Naive thymus-derived CD4-positive, alpha-beta T cell (primary cell): ENCODE data around the gene ITSN2. TPM values are rescaled to one million over a fixed set of nuclear protein-coding genes. Genes with fewer than 3 reads are reported as not detected.

Source experiments
- ATAC-seq: fragments of 150-1000 bp; cut with Tn5 transposase; 2 replicates; pipeline ENCODE4 v1.10.0; 2021; ENCODE audit warnings: mild to moderate bottlenecking, moderate library complexity
- CTCF ChIA-PET: fragments of 350-600 bp; sonication (Branson Sonifier 250); formaldehyde crosslinking; loops from one replicate; lab custom pipeline; 2021; ENCODE audit warnings: antibody characterized with exemption; lab: Charles Lee
- POLR2A ChIA-PET: fragments of 350-600 bp; sonication (Branson Sonifier 250); formaldehyde crosslinking; loops from one replicate; lab custom pipeline; 2021; ENCODE audit warnings: antibody characterized with exemption, inconsistent platforms; lab: Charles Lee
- DNase-seq, 9 donors: peaks; one replicate each; pipeline versions ENCODE4 v3.0.0 to v3.0.0-alpha.2; 2020 to 2022; ENCODE audit warnings: mixed read lengths in 1 of 9
- H3K27ac ChIP-seq: one replicate; pipeline ENCODE4 v1.7.0; 2013; ENCODE audit warnings: mild to moderate bottlenecking, low read depth, low read length, moderate library complexity
- H3K27me3 ChIP-seq, 2 donors: one replicate each; pipeline ENCODE4 v1.7.0; 2013; ENCODE audit warnings: low read length in 2 of 2, mild to moderate bottlenecking in 2 of 2, moderate library complexity in 2 of 2; ENCODE audit not compliant: control insufficient read depth in 2 of 2, insufficient read depth in 2 of 2
- H3K36me3 ChIP-seq, 3 experiments: 1 replicate in 2 of 3; 2 replicates in 1 of 3; pipeline ENCODE4 v1.7.0; 2013; ENCODE audit warnings: low read length in 3 of 3, mild to moderate bottlenecking in 3 of 3, moderate library complexity in 1 of 3; ENCODE audit not compliant: insufficient read depth in 3 of 3, control insufficient read depth in 2 of 3
- H3K4me1 ChIP-seq, 2 donors: one replicate each; pipeline ENCODE4 v1.7.0; 2013; ENCODE audit warnings: low read length in 2 of 2, mild to moderate bottlenecking in 2 of 2, moderate library complexity in 1 of 2; ENCODE audit not compliant: control insufficient read depth in 2 of 2, insufficient read depth in 2 of 2
- H3K4me3 ChIP-seq: 2 replicates; pipeline ENCODE4 v1.7.0; 2013; ENCODE audit warnings: mild to moderate bottlenecking, low read length
- H3K9me3 ChIP-seq, 3 experiments: 1 replicate in 2 of 3; 2 replicates in 1 of 3; pipeline ENCODE4 v1.7.0; 2013; ENCODE audit warnings: low read length in 3 of 3; ENCODE audit not compliant: control insufficient read depth in 2 of 3
- H3K27ac Mint-ChIP-seq, 9 donors: one replicate each; pipeline ENCODE4 v1.8.0; 2020 to 2022; ENCODE audit warnings: mixed read lengths in 9 of 9, mild to moderate bottlenecking in 8 of 9, moderate library complexity in 5 of 9, inconsistent platforms in 2 of 9
- H3K27me3 Mint-ChIP-seq, 5 donors: one replicate each; pipeline ENCODE4 v1.8.0; 2021 to 2022; ENCODE audit warnings: mixed read lengths in 5 of 5, mild to moderate bottlenecking in 1 of 5
- H3K36me3 Mint-ChIP-seq, 5 donors: one replicate each; pipeline ENCODE4 v1.8.0; 2020 to 2022; ENCODE audit warnings: mixed read lengths in 5 of 5, mild to moderate bottlenecking in 3 of 5, inconsistent platforms in 1 of 5
- H3K4me1 Mint-ChIP-seq, 7 donors: one replicate each; pipeline ENCODE4 v1.8.0; 2020 to 2022; ENCODE audit warnings: mixed read lengths in 7 of 7, mild to moderate bottlenecking in 3 of 7, inconsistent platforms in 1 of 7
- H3K4me3 Mint-ChIP-seq, 10 donors: one replicate each; pipeline ENCODE4 v1.8.0; 2020 to 2022; ENCODE audit warnings: mild to moderate bottlenecking in 10 of 10, mixed read lengths in 10 of 10, moderate library complexity in 6 of 10, inconsistent platforms in 2 of 10
- H3K9me3 Mint-ChIP-seq, 11 donors: one replicate each; pipeline ENCODE4 v1.8.0; 2020 to 2022; ENCODE audit warnings: mixed read lengths in 11 of 11, mild to moderate bottlenecking in 4 of 11, inconsistent platforms in 1 of 11, moderate library complexity in 1 of 11
- intact Hi-C, 2 donors: fragments of 100-400 bp; cut with micrococcal nuclease; formaldehyde crosslinking; loops; one replicate each; pipeline ENCODE4 v1.15.1; 2023
- polyA plus RNA-seq, 2 donors: library from polyadenylated mRNA; unstranded; fragments of 300-500 nt; fragmentation: Illumina TruSeq; gene quantifications; one replicate each; pipeline ENCODE4 v1.2.3, GENCODE V29; 2021
- total RNA-seq, 6 experiments: library from RNA in 5 of 6; stranded (reverse) in 5 of 6; gene quantifications; 1 replicate in 5 of 6; 2 replicates in 1 of 6; pipeline ENCODE4 v1.2.3 and lab custom pipeline; 2021 to 2026

ITSN2 gene
- total and polyA plus RNA-seq, 7 experiments from 2014 or later, result 53.0 to 133 (median 91.5) TPM

DNA sequence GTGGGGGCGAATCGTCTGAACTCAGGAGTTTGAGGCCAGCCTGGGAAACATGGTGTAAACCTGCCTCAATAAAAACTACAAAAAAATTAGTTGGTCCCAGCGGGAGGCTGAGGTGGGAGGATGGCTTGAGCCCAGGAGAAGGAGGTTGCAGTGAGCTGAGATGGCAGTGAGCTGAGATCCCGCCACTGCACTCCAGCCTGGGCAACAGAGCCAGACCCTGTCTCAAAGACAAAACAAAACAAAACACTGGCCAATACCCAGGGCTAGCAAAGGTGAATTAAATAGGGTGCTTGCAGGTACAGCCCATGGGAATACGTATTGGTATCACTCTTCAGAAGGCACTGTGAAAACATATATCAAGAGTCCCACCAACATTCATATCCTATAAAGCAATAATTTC lies 7.0 kb downstream of the ITSN2 start:
- no peak overlapping the region for H3K27ac Mint-ChIP-seq
- peak overlapping the region in 4 of 10 donors; percentile 16 to 66 (median 28) for H3K4me3 Mint-ChIP-seq

DNA sequence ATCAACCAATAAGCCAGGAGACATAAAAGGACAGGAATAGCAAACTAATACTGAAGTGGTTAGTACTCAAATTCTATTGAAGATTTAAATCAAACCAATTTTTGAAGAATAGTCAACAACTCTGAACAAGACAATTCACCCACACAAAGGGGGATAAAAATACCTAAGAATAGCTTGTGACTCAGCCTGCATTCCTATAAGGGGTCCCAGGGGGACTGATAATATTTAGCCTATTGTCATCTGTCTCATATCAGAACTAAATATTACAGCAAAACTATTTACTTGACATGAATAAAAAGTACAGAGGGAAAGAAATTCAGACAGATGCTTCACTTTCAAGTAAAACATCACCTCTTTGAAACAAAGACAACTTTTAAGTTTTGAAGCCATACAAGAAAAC lies 7.7 kb downstream of the ITSN2 start:
- intact Hi-C loops, result loop anchor here in 1 of 2 donors (10.0 kb wide), 1 partner anchor 48 kb away; no protein-coding TSS in a partner anchor
- no peaks in the 10 kb centered on the region for H3K27me3 ChIP-seq
- H3K4me3 ChIP-seq, result no peak overlapping the region
- DNase-seq, result no peak
- POLR2A ChIA-PET, result no interaction called here
- CTCF ChIA-PET, result no interaction called here
- Mint-ChIP-seq H3K4me1 (peaks cover 31 to 88% (median 76%) of the 10 kb centered on the region in 7 donors), H3K27ac (no peak overlapping the region), H3K27me3 (no peaks in the 10 kb centered on the region), H3K4me3 (peak overlapping the region in 7 of 10 donors; percentile 10 to 66 (median 28)), H3K36me3 (peaks cover 0 to 7% (median 5%) of the 10 kb centered on the region in 5 donors), H3K9me3 (peaks cover 0 to 3% (median 0%) of the 10 kb centered on the region in 11 donors)
- peaks cover 43 to 49% of the 10 kb centered on the region in 2 donors for H3K4me1 ChIP-seq
- no peak overlapping the region for H3K27ac ChIP-seq
- ATAC-seq, result no peak
- H3K36me3 ChIP-seq, result no peaks in the 10 kb centered on the region
- no peaks in the 10 kb centered on the region for H3K9me3 ChIP-seq

More for the DNA sequence above, 7.0 kb downstream of the ITSN2 start:
- Mint-ChIP-seq H3K27me3 (no peaks in the 10 kb centered on the region), H3K4me1 (peaks cover 37 to 91% (median 80%) of the 10 kb centered on the region in 7 donors), H3K9me3 (peaks cover 0 to 3% (median 0%) of the 10 kb centered on the region in 11 donors), H3K36me3 (peaks cover 0 to 12% (median 5%) of the 10 kb centered on the region in 5 donors)
- Histone ChIP-seq H3K27ac (no peak overlapping the region), H3K36me3 (no peaks in the 10 kb centered on the region), H3K9me3 (no peaks in the 10 kb centered on the region), H3K4me3 (no peak overlapping the region), H3K4me1 (peaks cover 43 to 53% of the 10 kb centered on the region in 2 donors), H3K27me3 (no peaks in the 10 kb centered on the region)
- POLR2A ChIA-PET, result no interaction called here
- DNase-seq, result no peak
- ATAC-seq, result no peak
- intact Hi-C loops, result loop anchor here in 1 of 2 donors (10.0 kb wide), 1 partner anchor 49 kb away; no protein-coding TSS in a partner anchor
- CTCF ChIA-PET, result no interaction called here

DNA sequence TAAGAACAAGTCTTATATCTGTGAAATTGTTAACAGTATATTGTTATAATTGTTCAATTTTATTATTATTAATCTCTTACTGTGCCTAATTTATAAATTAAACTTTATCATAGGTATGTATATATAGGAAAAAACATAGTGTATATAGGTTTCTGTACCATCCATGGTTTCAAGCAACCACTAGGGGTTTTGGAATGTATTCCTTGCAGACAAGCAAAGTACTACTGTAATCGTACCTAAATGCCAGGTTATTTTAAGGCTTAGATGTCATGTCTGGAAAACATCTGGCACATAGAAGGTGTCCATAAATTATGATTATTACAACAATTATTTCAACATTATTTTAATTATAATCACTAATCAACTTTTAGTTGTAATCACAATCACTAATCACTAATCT lies 8.4 kb downstream of the ITSN2 start:
- H3K4me1 Mint-ChIP-seq, result peaks cover 27 to 87% (median 72%) of the 10 kb centered on the region in 7 donors
- H3K27me3 ChIP-seq, result no peaks in the 10 kb centered on the region
- DNase-seq, result no peak
- POLR2A ChIA-PET, result no interaction called here
- H3K27ac ChIP-seq, result no peak overlapping the region
- H3K36me3 ChIP-seq, result no peaks in the 10 kb centered on the region
- no peaks in the 10 kb centered on the region for H3K9me3 ChIP-seq
- intact Hi-C loops, result loop anchor here in 1 of 2 donors (10.0 kb wide), 1 partner anchor 47 kb away; no protein-coding TSS in a partner anchor
- H3K36me3 Mint-ChIP-seq, result peaks cover 0 to 4% (median 2%) of the 10 kb centered on the region in 5 donors
- ATAC-seq, result no peak
- H3K9me3 Mint-ChIP-seq, result peaks cover 0 to 4% (median 0%) of the 10 kb centered on the region in 11 donors
- no peak overlapping the region for H3K27ac Mint-ChIP-seq
- H3K4me1 ChIP-seq, result peaks cover 43 to 54% of the 10 kb centered on the region in 2 donors
- CTCF ChIA-PET, result no interaction called here
- H3K27me3 Mint-ChIP-seq, result no peaks in the 10 kb centered on the region
- H3K4me3 ChIP-seq, result no peak overlapping the region
- peak overlapping the region in 2 of 10 donors; percentile 13 to 52 for H3K4me3 Mint-ChIP-seq

GRCh38 chr2:24351627-24351938 lies 8.8 kb downstream of the ITSN2 start:
- Histone ChIP-seq H3K27ac (no peak overlapping the region), H3K9me3 (no peaks in the 10 kb centered on the region), H3K4me1 (peaks cover 43 to 54% of the 10 kb centered on the region in 2 donors), H3K27me3 (no peaks in the 10 kb centered on the region), H3K4me3 (no peak overlapping the region), H3K36me3 (no peaks in the 10 kb centered on the region)
- H3K36me3 Mint-ChIP-seq, result peaks cover 0 to under 1% (median 0%) of the 10 kb centered on the region in 5 donors
- DNase-seq, result no peak
- POLR2A ChIA-PET, result interaction anchor here (0.9 kb wide), 1 partner anchor 9 kb away, joined by 3 read pairs; the partner anchor contains the start of gene ITSN2
- no peaks in the 10 kb centered on the region for H3K27me3 Mint-ChIP-seq
- H3K4me1 Mint-ChIP-seq, result peaks cover 24 to 83% (median 70%) of the 10 kb centered on the region in 7 donors
- peak overlapping the region in 5 of 10 donors; percentile 13 to 53 (median 33) for H3K4me3 Mint-ChIP-seq
- ATAC-seq, result no peak
- no peak overlapping the region for H3K27ac Mint-ChIP-seq
- H3K9me3 Mint-ChIP-seq, result peaks cover 0 to 4% (median 0%) of the 10 kb centered on the region in 11 donors
- CTCF ChIA-PET, result no interaction called here
- intact Hi-C loops, result loop anchor here in 1 of 2 donors (10.0 kb wide), 1 partner anchor 47 kb away; no protein-coding TSS in a partner anchor

- H3K36me3 ChIP-seq, result no peaks in the 10 kb centered on the region
- H3K27me3 ChIP-seq, result no peaks in the 10 kb centered on the region
- Mint-ChIP-seq H3K4me1 (peaks cover 24 to 81% (median 70%) of the 10 kb centered on the region in 7 donors), H3K4me3 (peak overlapping the region in 6 of 10 donors; percentile 0 to 52 (median 12)), H3K27ac (peak overlapping the region in 3 of 9 donors; percentile 0 to 21 (median 3)), H3K36me3 (no peaks in the 10 kb centered on the region), H3K27me3 (no peaks in the 10 kb centered on the region), H3K9me3 (peaks cover 0 to 4% (median 0%) of the 10 kb centered on the region in 11 donors)
- intact Hi-C loops, result loop anchor here in 1 of 2 donors (1.0 to 10.0 kb wide), 2 partner anchors 8 to 46 kb away; no protein-coding TSS in a partner anchor
- H3K9me3 ChIP-seq, result no peaks in the 10 kb centered on the region
- DNase-seq (no peak), ATAC-seq (no peak)
- POLR2A ChIA-PET, result interaction anchor here (0.9 kb wide), 1 partner anchor 9 kb away, joined by 3 read pairs; the partner anchor contains the start of gene ITSN2
- H3K4me3 ChIP-seq, result no peak overlapping the region
- peaks cover 43 to 57% of the 10 kb centered on the region in 2 donors for H3K4me1 ChIP-seq
- CTCF ChIA-PET, result interaction anchor here (0.5 kb wide), 1 partner anchor 336 kb away, joined by 3 read pairs; no protein-coding TSS in a partner anchor
- no peak overlapping the region for H3K27ac ChIP-seq
These were observed 9.3 kb downstream of the ITSN2 start for GRCh38 chr2:24350826-24351626.

- Histone ChIP-seq H3K4me3 (no peak overlapping the region), H3K27ac (no peak overlapping the region), H3K9me3 (no peaks in the 10 kb centered on the region), H3K36me3 (no peaks in the 10 kb centered on the region), H3K4me1 (peaks cover 36 to 50% of the 10 kb centered on the region in 2 donors), H3K27me3 (no peaks in the 10 kb centered on the region)
- H3K27ac Mint-ChIP-seq, result no peak overlapping the region
- no peaks in the 10 kb centered on the region for H3K27me3 Mint-ChIP-seq
- POLR2A ChIA-PET, result no interaction called here
- DNase-seq, result no peak
- peaks cover 17 to 81% (median 72%) of the 10 kb centered on the region in 7 donors for H3K4me1 Mint-ChIP-seq
- H3K4me3 Mint-ChIP-seq, result peak overlapping the region in 4 of 10 donors; percentile 7 to 43 (median 28)
- no peak for ATAC-seq
- H3K36me3 Mint-ChIP-seq, result no peaks in the 10 kb centered on the region
- H3K9me3 Mint-ChIP-seq, result peaks cover 0 to 2% (median 0%) of the 10 kb centered on the region in 11 donors
- CTCF ChIA-PET, result no interaction called here
- intact Hi-C loops, result no loop called here
These were observed 11.2 kb downstream of the ITSN2 start for GRCh38 chr2:24349097-24349496.
